Liver (tissue), 9 donors: Measurements from ENCODE around the gene EIF1AD. TPM values are rescaled to one million over a fixed set of nuclear protein-coding genes. Genes with fewer than 3 reads are reported as not detected.

ENCODE experiments used
- DNase-seq: peaks from one replicate; pipeline ENCODE4 v3.0.0-alpha.2; 2017; ENCODE audit warnings: low spot score
- H3K27ac ChIP-seq, 2 donors: one replicate each; pipeline ENCODE4 v1.7.0; 2013; ENCODE audit warnings: inconsistent platforms in 2 of 2, low read length in 2 of 2, control low read depth in 1 of 2, low read depth in 1 of 2, mild to moderate bottlenecking in 1 of 2
- H3K27me3 ChIP-seq, 4 donors: one replicate each; pipeline versions ENCODE4 v1.6.1 to v1.7.0; 2013; ENCODE audit warnings: low read length in 3 of 4, inconsistent platforms in 1 of 4, mild to moderate bottlenecking in 1 of 4, moderate library complexity in 1 of 4; ENCODE audit not compliant: control insufficient read depth in 4 of 4, insufficient read depth in 4 of 4
- H3K36me3 ChIP-seq, 4 donors: one replicate each; pipeline versions ENCODE4 v1.6.1 to v1.7.0; 2013; ENCODE audit warnings: low read length in 3 of 4, mild to moderate bottlenecking in 3 of 4, low read depth in 1 of 4, moderate library complexity in 1 of 4; ENCODE audit not compliant: control insufficient read depth in 4 of 4, insufficient read depth in 3 of 4
- H3K4me1 ChIP-seq, 4 donors: one replicate each; pipeline versions ENCODE4 v1.6.1 to v1.7.0; 2013; ENCODE audit warnings: low read length in 3 of 4, mild to moderate bottlenecking in 3 of 4, moderate library complexity in 1 of 4; ENCODE audit not compliant: control insufficient read depth in 4 of 4, insufficient read depth in 4 of 4
- H3K4me3 ChIP-seq, 3 donors: one replicate each; pipeline versions ENCODE4 v1.6.1 to v1.7.0; 2013; ENCODE audit warnings: low read length in 3 of 3, control low read depth in 1 of 3, low read depth in 1 of 3, mild to moderate bottlenecking in 1 of 3
- H3K9ac ChIP-seq, 2 donors: one replicate each; pipeline ENCODE4 v1.7.0; 2013; ENCODE audit warnings: low read length in 2 of 2, mild to moderate bottlenecking in 2 of 2, moderate library complexity in 2 of 2, control low read depth in 1 of 2, low read depth in 1 of 2
- H3K9me3 ChIP-seq, 4 donors: one replicate each; pipeline versions ENCODE4 v1.6.1 to v1.7.0; 2013; ENCODE audit warnings: low read length in 3 of 4; ENCODE audit not compliant: control insufficient read depth in 4 of 4
- FOXA1 ChIP-seq: IDR thresholded peaks from 2 replicates; pipeline ENCODE4 v1.6.1; 2016; ENCODE audit warnings: antibody characterized with exemption
- FOXA2 ChIP-seq: IDR thresholded peaks from 2 replicates; pipeline ENCODE4 v1.6.1; 2016; ENCODE audit warnings: antibody characterized with exemption
- GABPA ChIP-seq, 2 donors: IDR thresholded peaks in 1 of 2; conservative IDR thresholded peaks in 1 of 2; 2 replicates each; pipeline ENCODE4 v1.6.1; 2016; ENCODE audit warnings: antibody characterized with exemption in 2 of 2, mild to moderate bottlenecking in 1 of 2, moderate library complexity in 1 of 2
- HNF4G ChIP-seq: IDR thresholded peaks from 2 replicates; pipeline ENCODE4 v1.6.1; 2016; ENCODE audit warnings: antibody characterized with exemption
- JUND ChIP-seq, 2 donors: IDR thresholded peaks; 2 replicates each; pipeline ENCODE4 v1.6.1; 2016; ENCODE audit warnings: antibody characterized with exemption in 2 of 2
- NR2F2 ChIP-seq: IDR thresholded peaks from 2 replicates; pipeline ENCODE4 v1.6.1; 2016; ENCODE audit warnings: antibody characterized with exemption
- RAD21 ChIP-seq, 2 donors: IDR thresholded peaks; 2 replicates each; pipeline ENCODE4 v1.6.1; 2016; ENCODE audit warnings: antibody characterized with exemption in 2 of 2, mild to moderate bottlenecking in 2 of 2
- RXRA ChIP-seq, 2 donors: IDR thresholded peaks; 2 replicates each; pipeline ENCODE4 v1.6.1; 2017 to 2018; ENCODE audit warnings: antibody characterized with exemption in 2 of 2, mild to moderate bottlenecking in 1 of 2
- SP1 ChIP-seq: IDR thresholded peaks from 2 replicates; pipeline ENCODE4 v1.6.1; 2018; ENCODE audit warnings: antibody characterized with exemption, mild to moderate bottlenecking
- YY1 ChIP-seq: IDR thresholded peaks from 2 replicates; pipeline ENCODE4 v1.6.1; 2016; ENCODE audit warnings: antibody characterized with exemption, mild to moderate bottlenecking
- WGBS: extraction: QIAGEN DNeasy Blood & Tissue Kit; methylation state at CpG from one replicate; pipeline ENCODE4 v1.1.7; 2013; 5-methylcytosine and 5-hydroxymethylcytosine counted together
- polyA plus RNA-seq, 2 donors: library from polyadenylated mRNA; stranded (reverse) in 1 of 2; unstranded in 1 of 2; fragments of 200-250 nt in 1 of 2; fragments of >200 nt in 1 of 2; fragmentation: Nextera tagmentation in 1 of 2; extraction: Ambion mirVana in 1 of 2; gene quantifications; one replicate each; pipeline versions ENCODE4 v1.2.1 to v1.2.3, GENCODE V29; 2013 to 2015
- total RNA-seq, 2 donors: library from RNA; depleted of rRNA; stranded (reverse); fragments of >200 nt; gene quantifications; one replicate each; pipeline ENCODE4 v1.2.3, GENCODE V29; 2014
- TF ChIP-seq, protein P1 (sequence below): IDR thresholded peaks from 2 replicates; pipeline ENCODE4 v1.6.1; 2016; ENCODE audit warnings: antibody characterized with exemption
- TF ChIP-seq, protein P2 (sequence below): fragments of 150-350 bp; IDR thresholded peaks from 2 replicates; pipeline ENCODE4 v1.5.1; 2017; ENCODE audit warnings: improper control_type of control experiment, low read depth, low read length; ENCODE audit not compliant: missing input control
- TF ChIP-seq, protein P3 (sequence below): IDR thresholded peaks from 2 replicates; pipeline ENCODE4 v1.6.1; 2016; ENCODE audit warnings: antibody characterized with exemption
- TF ChIP-seq, protein P4 (sequence below): IDR thresholded peaks from 2 replicates; pipeline ENCODE4 v1.6.1; 2016; ENCODE audit warnings: antibody characterized with exemption, mild to moderate bottlenecking
- TF ChIP-seq, protein P5 (sequence below): IDR thresholded peaks from 2 replicates; pipeline ENCODE4 v1.6.1; 2016; ENCODE audit warnings: antibody characterized with exemption
- donor health status: healthy.
- donor health status: healthy.
- donor health status: healthy.
- donor health status: healthy.
- donor health status: healthy.

EIF1AD gene
- total and polyA plus RNA-seq, 4 donors, result 6.3 to 18.2 (median 14.2) TPM

DNA sequence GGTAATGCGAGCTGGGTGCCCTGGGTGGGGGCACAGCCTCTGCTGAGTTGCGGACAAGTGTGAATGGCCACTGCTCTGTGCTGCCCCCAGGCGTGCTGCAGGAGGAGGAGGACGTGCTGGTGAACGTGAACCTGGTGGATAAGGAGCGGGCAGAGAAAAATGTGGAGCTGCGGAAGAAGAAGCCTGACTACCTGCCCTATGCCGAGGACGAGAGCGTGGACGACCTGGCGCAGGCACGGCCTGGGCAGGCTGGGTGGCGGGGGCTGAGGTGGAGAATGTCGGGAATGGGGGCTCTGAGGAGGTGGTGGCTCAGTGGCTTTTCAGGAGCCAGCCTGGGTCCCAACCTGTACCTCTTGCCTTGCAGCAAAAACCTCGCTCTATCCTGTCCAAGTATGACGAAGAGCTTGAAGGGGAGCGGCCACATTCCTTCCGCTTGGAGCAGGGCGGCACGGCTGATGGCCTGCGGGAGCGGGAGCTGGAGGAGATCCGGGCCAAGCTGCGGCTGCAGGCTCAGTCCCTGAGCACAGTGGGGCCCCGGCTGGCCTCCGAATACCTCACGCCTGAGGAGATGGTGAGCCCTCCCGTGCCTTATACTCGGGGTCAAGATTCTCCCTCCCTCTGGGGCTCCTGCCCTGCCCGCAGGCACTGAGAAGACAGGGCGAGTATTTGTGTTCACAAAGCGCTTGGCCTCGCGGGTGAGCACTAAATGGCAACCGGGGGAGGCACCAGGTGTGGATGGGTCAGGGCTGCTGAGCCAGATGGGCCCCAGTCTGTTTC lies 35.8 kb downstream of the EIF1AD start:
- Histone ChIP-seq H3K4me3 (no peak overlapping the region), H3K27me3 (no peaks in the 10 kb centered on the region), H3K27ac (no peak overlapping the region), H3K36me3 (peaks cover 20 to 59% (median 32%) of the 10 kb centered on the region in 4 donors), H3K4me1 (peaks cover 5 to 18% (median 16%) of the 10 kb centered on the region in 4 donors), H3K9ac (no peak overlapping the region), H3K9me3 (no peaks in the 10 kb centered on the region)
- no peak for DNase-seq
- TF ChIP-seq YY1 (no peak), SP1 (no peak), FOXA1 (no peak), RXRA (IDR thresholded peaks at IDR 0.05) (no peak), GABPA (IDR thresholded peaks at IDR 0.05 in 1 of 2, conservative IDR thresholded peaks at IDR 0.05 in 1 of 2) (no peak), NR2F2 (no peak), RAD21 (IDR thresholded peaks at IDR 0.05) (no peak), JUND (IDR thresholded peaks at IDR 0.05) (no peak), FOXA2 (no peak), HNF4G (no peak)
- TF ChIP-seq, protein P1, sequence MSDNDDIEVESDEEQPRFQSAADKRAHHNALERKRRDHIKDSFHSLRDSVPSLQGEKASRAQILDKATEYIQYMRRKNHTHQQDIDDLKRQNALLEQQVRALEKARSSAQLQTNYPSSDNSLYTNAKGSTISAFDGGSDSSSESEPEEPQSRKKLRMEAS, result no peak
- TF ChIP-seq, protein P2, sequence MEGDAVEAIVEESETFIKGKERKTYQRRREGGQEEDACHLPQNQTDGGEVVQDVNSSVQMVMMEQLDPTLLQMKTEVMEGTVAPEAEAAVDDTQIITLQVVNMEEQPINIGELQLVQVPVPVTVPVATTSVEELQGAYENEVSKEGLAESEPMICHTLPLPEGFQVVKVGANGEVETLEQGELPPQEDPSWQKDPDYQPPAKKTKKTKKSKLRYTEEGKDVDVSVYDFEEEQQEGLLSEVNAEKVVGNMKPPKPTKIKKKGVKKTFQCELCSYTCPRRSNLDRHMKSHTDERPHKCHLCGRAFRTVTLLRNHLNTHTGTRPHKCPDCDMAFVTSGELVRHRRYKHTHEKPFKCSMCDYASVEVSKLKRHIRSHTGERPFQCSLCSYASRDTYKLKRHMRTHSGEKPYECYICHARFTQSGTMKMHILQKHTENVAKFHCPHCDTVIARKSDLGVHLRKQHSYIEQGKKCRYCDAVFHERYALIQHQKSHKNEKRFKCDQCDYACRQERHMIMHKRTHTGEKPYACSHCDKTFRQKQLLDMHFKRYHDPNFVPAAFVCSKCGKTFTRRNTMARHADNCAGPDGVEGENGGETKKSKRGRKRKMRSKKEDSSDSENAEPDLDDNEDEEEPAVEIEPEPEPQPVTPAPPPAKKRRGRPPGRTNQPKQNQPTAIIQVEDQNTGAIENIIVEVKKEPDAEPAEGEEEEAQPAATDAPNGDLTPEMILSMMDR, result no peak
- TF ChIP-seq, protein P3, sequence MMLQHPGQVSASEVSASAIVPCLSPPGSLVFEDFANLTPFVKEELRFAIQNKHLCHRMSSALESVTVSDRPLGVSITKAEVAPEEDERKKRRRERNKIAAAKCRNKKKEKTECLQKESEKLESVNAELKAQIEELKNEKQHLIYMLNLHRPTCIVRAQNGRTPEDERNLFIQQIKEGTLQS, result no peak
- TF ChIP-seq, protein P4, sequence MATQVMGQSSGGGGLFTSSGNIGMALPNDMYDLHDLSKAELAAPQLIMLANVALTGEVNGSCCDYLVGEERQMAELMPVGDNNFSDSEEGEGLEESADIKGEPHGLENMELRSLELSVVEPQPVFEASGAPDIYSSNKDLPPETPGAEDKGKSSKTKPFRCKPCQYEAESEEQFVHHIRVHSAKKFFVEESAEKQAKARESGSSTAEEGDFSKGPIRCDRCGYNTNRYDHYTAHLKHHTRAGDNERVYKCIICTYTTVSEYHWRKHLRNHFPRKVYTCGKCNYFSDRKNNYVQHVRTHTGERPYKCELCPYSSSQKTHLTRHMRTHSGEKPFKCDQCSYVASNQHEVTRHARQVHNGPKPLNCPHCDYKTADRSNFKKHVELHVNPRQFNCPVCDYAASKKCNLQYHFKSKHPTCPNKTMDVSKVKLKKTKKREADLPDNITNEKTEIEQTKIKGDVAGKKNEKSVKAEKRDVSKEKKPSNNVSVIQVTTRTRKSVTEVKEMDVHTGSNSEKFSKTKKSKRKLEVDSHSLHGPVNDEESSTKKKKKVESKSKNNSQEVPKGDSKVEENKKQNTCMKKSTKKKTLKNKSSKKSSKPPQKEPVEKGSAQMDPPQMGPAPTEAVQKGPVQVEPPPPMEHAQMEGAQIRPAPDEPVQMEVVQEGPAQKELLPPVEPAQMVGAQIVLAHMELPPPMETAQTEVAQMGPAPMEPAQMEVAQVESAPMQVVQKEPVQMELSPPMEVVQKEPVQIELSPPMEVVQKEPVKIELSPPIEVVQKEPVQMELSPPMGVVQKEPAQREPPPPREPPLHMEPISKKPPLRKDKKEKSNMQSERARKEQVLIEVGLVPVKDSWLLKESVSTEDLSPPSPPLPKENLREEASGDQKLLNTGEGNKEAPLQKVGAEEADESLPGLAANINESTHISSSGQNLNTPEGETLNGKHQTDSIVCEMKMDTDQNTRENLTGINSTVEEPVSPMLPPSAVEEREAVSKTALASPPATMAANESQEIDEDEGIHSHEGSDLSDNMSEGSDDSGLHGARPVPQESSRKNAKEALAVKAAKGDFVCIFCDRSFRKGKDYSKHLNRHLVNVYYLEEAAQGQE, result no peak
- TF ChIP-seq, protein P5, sequence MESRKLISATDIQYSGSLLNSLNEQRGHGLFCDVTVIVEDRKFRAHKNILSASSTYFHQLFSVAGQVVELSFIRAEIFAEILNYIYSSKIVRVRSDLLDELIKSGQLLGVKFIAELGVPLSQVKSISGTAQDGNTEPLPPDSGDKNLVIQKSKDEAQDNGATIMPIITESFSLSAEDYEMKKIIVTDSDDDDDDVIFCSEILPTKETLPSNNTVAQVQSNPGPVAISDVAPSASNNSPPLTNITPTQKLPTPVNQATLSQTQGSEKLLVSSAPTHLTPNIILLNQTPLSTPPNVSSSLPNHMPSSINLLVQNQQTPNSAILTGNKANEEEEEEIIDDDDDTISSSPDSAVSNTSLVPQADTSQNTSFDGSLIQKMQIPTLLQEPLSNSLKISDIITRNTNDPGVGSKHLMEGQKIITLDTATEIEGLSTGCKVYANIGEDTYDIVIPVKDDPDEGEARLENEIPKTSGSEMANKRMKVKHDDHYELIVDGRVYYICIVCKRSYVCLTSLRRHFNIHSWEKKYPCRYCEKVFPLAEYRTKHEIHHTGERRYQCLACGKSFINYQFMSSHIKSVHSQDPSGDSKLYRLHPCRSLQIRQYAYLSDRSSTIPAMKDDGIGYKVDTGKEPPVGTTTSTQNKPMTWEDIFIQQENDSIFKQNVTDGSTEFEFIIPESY, result no peak
- 97% methylated on average over 36 of the region's 36 CpGs for WGBS
